Activated CD8-positive, alpha-beta T cell treated with anti-CD3 and anti-CD28 coated beads for 36 hours (primary cell): ENCODE results near the gene ACTL7A. TPM values are rescaled to one million over a fixed set of nuclear protein-coding genes. Genes with fewer than 3 reads are reported as not detected.

Source experiments
- ATAC-seq: fragments of 200-7000 bp; cut with Tn5 transposase; one replicate; pipeline ENCODE4 v1.10.0; 2021; ENCODE audit warnings: mild to moderate bottlenecking, moderate library complexity
- CTCF ChIA-PET: fragments of 350-600 bp; sonication (Branson Sonifier 250); formaldehyde crosslinking; loops from one replicate; lab custom pipeline; 2021; ENCODE audit warnings: antibody characterized with exemption; lab: Charles Lee
- POLR2A ChIA-PET: fragments of 350-600 bp; sonication (Branson Sonifier 250); formaldehyde crosslinking; loops from one replicate; lab custom pipeline; 2021; ENCODE audit warnings: antibody characterized with exemption; lab: Charles Lee
- DNase-seq: peaks from one replicate; pipeline ENCODE4 v3.0.0-alpha.2; 2020
- H3K27ac Mint-ChIP-seq: one replicate; pipeline ENCODE4 v1.8.0; 2021; ENCODE audit warnings: mild to moderate bottlenecking, mixed read lengths
- H3K27me3 Mint-ChIP-seq: one replicate; pipeline ENCODE4 v1.8.0; 2021; ENCODE audit warnings: mixed read lengths
- H3K36me3 Mint-ChIP-seq: one replicate; pipeline ENCODE4 v1.8.0; 2021; ENCODE audit warnings: low read depth, mixed read lengths
- H3K4me1 Mint-ChIP-seq: one replicate; pipeline ENCODE4 v1.8.0; 2021; ENCODE audit warnings: low read depth, mixed read lengths
- H3K4me3 Mint-ChIP-seq: one replicate; pipeline ENCODE4 v1.8.0; 2021; ENCODE audit warnings: mild to moderate bottlenecking, moderate library complexity, mixed read lengths
- H3K9me3 Mint-ChIP-seq: one replicate; pipeline ENCODE4 v1.8.0; 2021; ENCODE audit warnings: mixed read lengths
- intact Hi-C: fragments of 100-400 bp; cut with micrococcal nuclease; formaldehyde crosslinking; loops from one replicate; pipeline ENCODE4 v1.10.0; 2022
- total RNA-seq, 2 experiments: library from RNA; stranded (reverse); gene quantifications; one replicate each; pipeline ENCODE4 v1.2.3, GENCODE V29; 2021
- TF ChIP-seq, protein P1 (sequence below): fragments of 200-600 bp; IDR thresholded peaks from one replicate; pipeline ENCODE4 v1.8.0; 2022; ENCODE audit warnings: antibody characterized with exemption, mild to moderate bottlenecking

ACTL7A gene
- total RNA-seq, 2 experiments from 2014 or later = not detected

DNA sequence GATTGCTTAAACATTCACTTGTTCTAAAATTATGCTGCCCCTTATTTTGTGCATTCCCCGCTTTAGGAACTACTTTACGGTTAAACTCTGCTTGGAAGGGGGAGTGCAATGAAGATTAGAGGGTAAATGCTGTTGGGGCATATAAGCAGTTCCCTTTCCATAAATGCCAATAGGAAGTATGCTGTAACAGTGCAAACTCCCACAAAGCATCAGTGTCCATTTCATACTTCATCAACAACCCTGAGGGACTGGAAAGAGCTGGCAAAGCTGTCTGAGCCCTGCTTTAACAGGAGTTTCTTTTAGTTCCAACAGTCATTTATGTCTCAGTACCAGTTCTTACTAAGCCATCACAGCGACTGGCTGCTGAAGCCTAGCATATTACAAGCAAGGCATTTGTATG lies 1.8 kb downstream of the ACTL7A start:
- Mint-ChIP-seq H3K27ac (no peak overlapping the region), H3K4me1 (no peaks in the 10 kb centered on the region), H3K27me3 (no peaks in the 10 kb centered on the region), H3K9me3 (no peaks in the 10 kb centered on the region), H3K36me3 (peaks cover 16% of the 10 kb centered on the region), H3K4me3 (no peak overlapping the region)
- CTCF ChIA-PET = no interaction called here
- DNase-seq (no peak), ATAC-seq (no peak)
- intact Hi-C loops = no loop called here
- POLR2A ChIA-PET = no interaction called here
- TF ChIP-seq, protein P1, sequence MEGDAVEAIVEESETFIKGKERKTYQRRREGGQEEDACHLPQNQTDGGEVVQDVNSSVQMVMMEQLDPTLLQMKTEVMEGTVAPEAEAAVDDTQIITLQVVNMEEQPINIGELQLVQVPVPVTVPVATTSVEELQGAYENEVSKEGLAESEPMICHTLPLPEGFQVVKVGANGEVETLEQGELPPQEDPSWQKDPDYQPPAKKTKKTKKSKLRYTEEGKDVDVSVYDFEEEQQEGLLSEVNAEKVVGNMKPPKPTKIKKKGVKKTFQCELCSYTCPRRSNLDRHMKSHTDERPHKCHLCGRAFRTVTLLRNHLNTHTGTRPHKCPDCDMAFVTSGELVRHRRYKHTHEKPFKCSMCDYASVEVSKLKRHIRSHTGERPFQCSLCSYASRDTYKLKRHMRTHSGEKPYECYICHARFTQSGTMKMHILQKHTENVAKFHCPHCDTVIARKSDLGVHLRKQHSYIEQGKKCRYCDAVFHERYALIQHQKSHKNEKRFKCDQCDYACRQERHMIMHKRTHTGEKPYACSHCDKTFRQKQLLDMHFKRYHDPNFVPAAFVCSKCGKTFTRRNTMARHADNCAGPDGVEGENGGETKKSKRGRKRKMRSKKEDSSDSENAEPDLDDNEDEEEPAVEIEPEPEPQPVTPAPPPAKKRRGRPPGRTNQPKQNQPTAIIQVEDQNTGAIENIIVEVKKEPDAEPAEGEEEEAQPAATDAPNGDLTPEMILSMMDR = no peak

DNA sequence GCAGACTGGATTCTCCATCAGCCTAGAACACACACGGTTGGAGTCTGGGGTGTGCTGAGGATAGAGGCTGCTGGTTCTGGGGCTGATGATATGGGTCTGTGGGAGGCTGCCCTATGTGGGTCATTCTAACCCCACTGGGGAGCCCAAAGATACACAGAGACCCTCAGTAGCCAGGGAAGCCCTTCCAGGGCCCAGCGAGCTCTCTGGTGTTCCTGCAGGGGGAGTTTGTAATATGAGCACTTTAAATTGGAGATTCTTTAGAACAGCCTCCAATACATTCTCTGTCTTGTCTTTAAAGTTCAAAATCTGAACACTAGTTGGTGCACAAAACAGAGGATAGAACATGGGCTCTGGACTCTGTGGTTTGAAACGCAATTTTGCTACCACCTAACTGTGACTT lies 2.4 kb downstream of the ACTL7A start:
- no peaks in the 10 kb centered on the region for H3K9me3 Mint-ChIP-seq
- no peak overlapping the region for H3K27ac Mint-ChIP-seq
- DNase-seq = no peak
- ChIA-PET CTCF (no interaction called here), POLR2A (no interaction called here)
- H3K4me3 Mint-ChIP-seq = no peak overlapping the region
- no peaks in the 10 kb centered on the region for H3K4me1 Mint-ChIP-seq
- H3K27me3 Mint-ChIP-seq = no peaks in the 10 kb centered on the region
- TF ChIP-seq, protein P1 = no peak
- intact Hi-C loops = no loop called here
- ATAC-seq = no peak
- peaks cover 21% of the 10 kb centered on the region for H3K36me3 Mint-ChIP-seq

DNA sequence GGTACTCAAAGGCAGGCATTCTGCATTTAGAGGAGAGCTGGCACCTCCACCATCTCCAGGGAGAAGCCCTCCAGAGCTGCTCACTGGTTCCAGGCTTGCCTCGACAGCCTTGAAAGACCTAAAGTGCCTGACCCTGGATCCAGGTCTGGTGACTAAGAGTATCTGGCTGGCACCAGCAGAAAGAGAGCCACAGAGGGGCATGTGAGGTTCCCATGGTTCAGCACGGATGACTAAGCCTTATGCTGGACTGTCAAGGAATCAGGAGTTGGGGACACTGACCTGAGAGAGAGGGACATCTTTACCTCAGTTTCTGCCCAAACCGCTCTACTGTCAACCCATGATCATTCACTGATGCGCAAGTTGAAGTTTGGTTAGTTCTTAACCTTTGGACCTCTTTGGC lies 3.0 kb downstream of the ACTL7A start:
- POLR2A ChIA-PET = no interaction called here
- no peak overlapping the region for H3K27ac Mint-ChIP-seq
- H3K4me3 Mint-ChIP-seq = no peak overlapping the region
- TF ChIP-seq, protein P1 = no peak
- ATAC-seq (no peak), DNase-seq (no peak)
- no peaks in the 10 kb centered on the region for H3K27me3 Mint-ChIP-seq
- CTCF ChIA-PET = no interaction called here
- no peaks in the 10 kb centered on the region for H3K9me3 Mint-ChIP-seq
- no peaks in the 10 kb centered on the region for H3K4me1 Mint-ChIP-seq
- peaks cover 22% of the 10 kb centered on the region for H3K36me3 Mint-ChIP-seq
- intact Hi-C loops = no loop called here

DNA sequence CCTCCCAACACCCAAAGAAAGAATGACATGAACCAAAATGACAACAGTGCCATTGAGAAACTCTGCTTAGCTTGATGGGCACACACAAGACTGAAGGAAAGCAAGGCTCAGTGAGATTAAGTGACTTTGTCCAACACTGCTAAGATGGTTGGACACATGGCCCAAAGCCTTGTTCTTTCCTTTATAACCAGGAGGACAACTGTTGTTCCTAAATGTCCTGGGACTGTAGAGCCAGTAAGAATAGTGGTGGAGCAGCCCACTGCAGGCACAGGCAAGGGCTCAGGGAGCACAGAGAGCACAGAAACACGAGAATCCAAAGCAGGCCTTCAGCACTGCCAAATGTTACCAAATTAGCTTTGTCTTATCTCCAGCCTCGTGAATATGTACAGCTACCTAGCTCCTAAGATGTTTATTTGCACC lies 3.9 kb downstream of the ACTL7A start:
- no peak for ATAC-seq
- TF ChIP-seq, protein P1 = no peak
- POLR2A ChIA-PET = interaction anchor here (0.9 kb wide), 1 partner anchor 20 kb away, joined by 3 read pairs; no protein-coding TSS in a partner anchor
- no peak overlapping the region for H3K4me3 Mint-ChIP-seq
- H3K27me3 Mint-ChIP-seq = no peaks in the 10 kb centered on the region
- CTCF ChIA-PET = no interaction called here
- intact Hi-C loops = no loop called here
- no peak for DNase-seq
- H3K4me1 Mint-ChIP-seq = no peaks in the 10 kb centered on the region
- H3K9me3 Mint-ChIP-seq = no peaks in the 10 kb centered on the region
- H3K27ac Mint-ChIP-seq = no peak overlapping the region
- peaks cover 28% of the 10 kb centered on the region for H3K36me3 Mint-ChIP-seq

DNA sequence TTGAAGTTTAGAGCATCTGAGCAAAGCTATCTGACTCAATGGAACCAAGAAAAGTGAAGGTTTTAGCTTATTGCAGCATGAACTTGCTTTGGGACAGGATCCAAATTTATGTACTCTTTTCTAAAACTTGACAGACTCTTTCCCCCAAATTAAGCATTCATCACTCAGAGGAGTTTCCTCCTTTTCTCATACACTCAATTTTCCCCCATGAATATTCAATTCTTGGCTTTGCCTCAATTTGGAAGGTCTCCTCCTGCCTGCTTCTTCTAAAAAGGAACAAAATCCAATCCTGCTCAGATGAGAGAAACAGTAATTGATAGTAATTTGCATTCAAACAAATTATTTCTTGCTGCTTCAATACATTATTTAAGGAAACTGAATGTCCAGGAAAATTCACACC lies 5.0 kb downstream of the ACTL7A start:
- no peak for ATAC-seq
- H3K4me3 Mint-ChIP-seq = no peak overlapping the region
- DNase-seq = no peak
- TF ChIP-seq, protein P1 = no peak
- H3K27me3 Mint-ChIP-seq = no peaks in the 10 kb centered on the region
- no peaks in the 10 kb centered on the region for H3K9me3 Mint-ChIP-seq
- POLR2A ChIA-PET = no interaction called here
- H3K27ac Mint-ChIP-seq = no peak overlapping the region
- peaks cover 36% of the 10 kb centered on the region for H3K36me3 Mint-ChIP-seq
- intact Hi-C loops = no loop called here
- H3K4me1 Mint-ChIP-seq = no peaks in the 10 kb centered on the region
- CTCF ChIA-PET = no interaction called here
